ENCODE data around the gene CBFA2T2.
"Not testable (repeated sequence)": the region's sequence is repeated elsewhere in the genome, so short reads cannot be mapped to it uniquely, and the experiment has no call there.

CBFA2T2 gene

GRCh38 chr20:33450867-33451266 lies 39.0 kb upstream of the CBFA2T2 start:
- H3K36me3 ChIP-seq (ENCODE audit: control insufficient read depth, insufficient read depth, low read length): no peaks in the 10 kb centered on the region
- TF ChIP-seq CTCF (IDR thresholded peaks at IDR 0.05): no peak
- H3K27ac ChIP-seq: no peak overlapping the region
- H3K4me2 ChIP-seq (ENCODE audit: low read length): no peak overlapping the region
- no peaks in the 10 kb centered on the region for H3K9me3 ChIP-seq (ENCODE audit: control insufficient read depth, low read length)
- no peak overlapping the region for H2AFZ ChIP-seq
- no peak overlapping the region for H3K4me3 ChIP-seq (ENCODE audit: low read depth, low read length)
- no peaks in the 10 kb centered on the region for H3K79me2 ChIP-seq
- no peaks in the 10 kb centered on the region for H3K4me1 ChIP-seq
- no peak overlapping the region for H3K9ac ChIP-seq
- H3K27me3 ChIP-seq (ENCODE audit: control insufficient read depth, insufficient read depth, low read length): no peaks in the 10 kb centered on the region

- H2AFZ ChIP-seq; H3K4me2 ChIP-seq (ENCODE audit: low read length); H3K9me3 ChIP-seq (ENCODE audit: control insufficient read depth, low read length); H3K27me3 ChIP-seq (ENCODE audit: control insufficient read depth, insufficient read depth, low read length); H3K4me1 ChIP-seq; H3K79me2 ChIP-seq; H3K4me3 ChIP-seq (ENCODE audit: low read depth, low read length); H3K9ac ChIP-seq; H3K27ac ChIP-seq; H3K36me3 ChIP-seq (ENCODE audit: control insufficient read depth, insufficient read depth, low read length): not testable (repeated sequence)
- TF ChIP-seq CTCF (IDR thresholded peaks at IDR 0.05): peak; percentile 97
Measured at GRCh38 chr20:33456916-33457642, 32.8 kb upstream of the CBFA2T2 start.

GRCh38 chr20:33459599-33459998 lies 30.3 kb upstream of the CBFA2T2 start:
- no peak overlapping the region for H3K4me2 ChIP-seq (ENCODE audit: low read length)
- no peaks in the 10 kb centered on the region for H3K4me1 ChIP-seq
- H3K79me2 ChIP-seq: no peaks in the 10 kb centered on the region
- no peak overlapping the region for H2AFZ ChIP-seq
- no peaks in the 10 kb centered on the region for H3K36me3 ChIP-seq (ENCODE audit: control insufficient read depth, insufficient read depth, low read length)
- no peak for TF ChIP-seq CTCF (IDR thresholded peaks at IDR 0.05)
- no peak overlapping the region for H3K27ac ChIP-seq
- H3K9ac ChIP-seq: no peak overlapping the region
- H3K27me3 ChIP-seq (ENCODE audit: control insufficient read depth, insufficient read depth, low read length): no peaks in the 10 kb centered on the region
- no peak overlapping the region for H3K4me3 ChIP-seq (ENCODE audit: low read depth, low read length)
- no peaks in the 10 kb centered on the region for H3K9me3 ChIP-seq (ENCODE audit: control insufficient read depth, low read length)

- H2AFZ ChIP-seq: no peak overlapping the region
- no peaks in the 10 kb centered on the region for H3K4me1 ChIP-seq
- H3K79me2 ChIP-seq: no peaks in the 10 kb centered on the region
- H3K36me3 ChIP-seq (ENCODE audit: control insufficient read depth, insufficient read depth, low read length): no peaks in the 10 kb centered on the region
- no peak overlapping the region for H3K27ac ChIP-seq
- H3K9me3 ChIP-seq (ENCODE audit: control insufficient read depth, low read length): no peaks in the 10 kb centered on the region
- no peaks in the 10 kb centered on the region for H3K27me3 ChIP-seq (ENCODE audit: control insufficient read depth, insufficient read depth, low read length)
- H3K4me3 ChIP-seq (ENCODE audit: low read depth, low read length): no peak overlapping the region
- TF ChIP-seq CTCF (IDR thresholded peaks at IDR 0.05): no peak
- no peak overlapping the region for H3K9ac ChIP-seq
- H3K4me2 ChIP-seq (ENCODE audit: low read length): no peak overlapping the region
Measured at GRCh38 chr20:33460711-33461110, 29.2 kb upstream of the CBFA2T2 start.

Measured in parathyroid adenoma (tissue), 2 donors.